Right lobe of liver (tissue), 4 donors: ENCODE measurements around the gene EXD1.

Experiments used
- CTCF ChIP-seq, 4 donors: fragments of 200-600 bp in 3 of 4; fragments of 450-650 bp in 1 of 4; IDR thresholded peaks; one replicate each; pipeline versions ENCODE4 v1.5.1 to v1.8.0; 2016 to 2022; ENCODE audit warnings: antibody characterized with exemption in 4 of 4, mild to moderate bottlenecking in 2 of 4
- POLR2A ChIP-seq: fragments of 450-650 bp; IDR thresholded peaks from one replicate; pipeline ENCODE4 v1.6.1; 2017; ENCODE audit warnings: antibody characterized with exemption, mild to moderate bottlenecking
- donor health status: DM: no; HTN: no; CAD: no.
- donor health status: DM: no; HTN: no; CAD: no.
- donor health status: DM: no; HTN: yes; CAD: no.

- TF ChIP-seq POLR2A (no peak), CTCF (IDR thresholded peaks at IDR 0.05) (no peak)
These were observed 25.5 kb upstream of the EXD1 start for GRCh38 chr15:41256103-41256502.
